ENCODE measurements around the gene OLFM4.

OLFM4 gene

GRCh38 chr13:53010374-53011105 lies 18.1 kb upstream of the OLFM4 start:
- no peak for TF ChIP-seq YY1 (tag by site-specific recombination; IDR thresholded peaks at IDR 0.05)
- TF ChIP-seq ZNF792 (tag by site-specific recombination; IDR thresholded peaks at IDR 0.05) = no peak
- no peak for TF ChIP-seq ZNF529 (tag by site-specific recombination; IDR thresholded peaks at IDR 0.05; ENCODE audit: insufficient replicate concordance)
- TF ChIP-seq ZNF404 (tag by site-specific recombination; IDR thresholded peaks at IDR 0.05) = no peak
- TF ChIP-seq TSHZ1 (tag by site-specific recombination; IDR thresholded peaks at IDR 0.05; ENCODE audit: borderline replicate concordance) = no peak
- TF ChIP-seq ZNF48 (tag by site-specific recombination; IDR thresholded peaks at IDR 0.05) = no peak
- no peak for TF ChIP-seq ZNF202 (tag by site-specific recombination; IDR thresholded peaks at IDR 0.05; ENCODE audit: borderline replicate concordance)
- no peak for TF ChIP-seq ZNF426 (tag by site-specific recombination; IDR thresholded peaks at IDR 0.05)
- H3K4me1 ChIP-seq (ENCODE audit: control insufficient read depth, insufficient read depth, low read length) = no peaks in the 10 kb centered on the region
- H3K36me3 ChIP-seq (ENCODE audit: control insufficient read depth in 2 of 2, insufficient read depth in 1 of 2, low read length in 2 of 2) = no peaks in the 10 kb centered on the region
- H3K4me3 ChIP-seq (ENCODE audit: low read depth, low read length) = no peak overlapping the region
- H3K27ac ChIP-seq (ENCODE audit: extremely low read depth, low read depth, low read length) = no peak overlapping the region
- POLR2A ChIA-PET = interaction anchor here (0.7 kb wide), 1 partner anchor 131 kb away, joined by 4 read pairs; no protein-coding TSS in a partner anchor
- no peaks in the 10 kb centered on the region for H3K9me3 ChIP-seq (ENCODE audit: control insufficient read depth, insufficient read depth, low read depth, low read length)
- CTCF ChIA-PET = interaction anchor here (0.6 to 0.9 kb wide), 2 partner anchors 23 to 178 kb away, joined by 3 read pairs; no protein-coding TSS in a partner anchor

GRCh38 chr13:53012707-53013106 lies 15.9 kb upstream of the OLFM4 start:
- Histone ChIP-seq H3K4me1 (ENCODE audit: control insufficient read depth, insufficient read depth, low read length) (no peaks in the 10 kb centered on the region), H3K9me3 (ENCODE audit: control insufficient read depth, insufficient read depth, low read depth, low read length) (no peaks in the 10 kb centered on the region), H3K27ac (ENCODE audit: extremely low read depth, low read depth, low read length) (no peak overlapping the region), H3K4me3 (ENCODE audit: low read depth, low read length) (no peak overlapping the region), H3K36me3 (ENCODE audit: control insufficient read depth in 2 of 2, insufficient read depth in 1 of 2, low read length in 2 of 2) (no peaks in the 10 kb centered on the region)
- POLR2A ChIA-PET = no interaction called here
- CTCF ChIA-PET = no interaction called here
- no peak for TF ChIP-seq ZNF768 (tag by site-specific recombination; IDR thresholded peaks at IDR 0.05)
- no peak for TF ChIP-seq ZNF398 (tag by site-specific recombination; IDR thresholded peaks at IDR 0.05)
- TF ChIP-seq GLIS2 (tag by site-specific recombination; IDR thresholded peaks at IDR 0.05) = no peak
- no peak for TF ChIP-seq PRDM4 (tag by site-specific recombination; IDR thresholded peaks at IDR 0.05)
- TF ChIP-seq ZNF791 (tag by site-specific recombination; IDR thresholded peaks at IDR 0.05) = no peak
- TF ChIP-seq ZNF248 (tag by site-specific recombination; IDR thresholded peaks at IDR 0.05) = no peak
- TF ChIP-seq ZNF324 (tag by site-specific recombination; IDR thresholded peaks at IDR 0.05) = no peak
- TF ChIP-seq ZBTB8A (tag by site-specific recombination; IDR thresholded peaks at IDR 0.05) = no peak
- no peak for TF ChIP-seq ZNF121 (tag by site-specific recombination; IDR thresholded peaks at IDR 0.05)

Data from HEK293 (cell line).